A549 treated with AZD9567 at 1 μM for 4 hours (cell line): Measurements from ENCODE around the gene ZFP91. TPM values are rescaled to one million over a fixed set of nuclear protein-coding genes. Genes with fewer than 3 reads are reported as not detected.

Source experiments
- total RNA-seq: library from RNA; stranded (reverse); fragments of 200-300 nt; extraction: Qiagen RNA extraction; gene quantifications from 5 replicates; pipeline ENCODE4 v1.2.3, GENCODE V29; 2022; ENCODE audit not compliant: insufficient read depth

The ZFP91 gene, protein sequence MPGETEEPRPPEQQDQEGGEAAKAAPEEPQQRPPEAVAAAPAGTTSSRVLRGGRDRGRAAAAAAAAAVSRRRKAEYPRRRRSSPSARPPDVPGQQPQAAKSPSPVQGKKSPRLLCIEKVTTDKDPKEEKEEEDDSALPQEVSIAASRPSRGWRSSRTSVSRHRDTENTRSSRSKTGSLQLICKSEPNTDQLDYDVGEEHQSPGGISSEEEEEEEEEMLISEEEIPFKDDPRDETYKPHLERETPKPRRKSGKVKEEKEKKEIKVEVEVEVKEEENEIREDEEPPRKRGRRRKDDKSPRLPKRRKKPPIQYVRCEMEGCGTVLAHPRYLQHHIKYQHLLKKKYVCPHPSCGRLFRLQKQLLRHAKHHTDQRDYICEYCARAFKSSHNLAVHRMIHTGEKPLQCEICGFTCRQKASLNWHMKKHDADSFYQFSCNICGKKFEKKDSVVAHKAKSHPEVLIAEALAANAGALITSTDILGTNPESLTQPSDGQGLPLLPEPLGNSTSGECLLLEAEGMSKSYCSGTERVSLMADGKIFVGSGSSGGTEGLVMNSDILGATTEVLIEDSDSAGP
- 29.7 to 43.8 TPM (median 34.6 TPM) in 5 replicates for total RNA-seq

DNA sequence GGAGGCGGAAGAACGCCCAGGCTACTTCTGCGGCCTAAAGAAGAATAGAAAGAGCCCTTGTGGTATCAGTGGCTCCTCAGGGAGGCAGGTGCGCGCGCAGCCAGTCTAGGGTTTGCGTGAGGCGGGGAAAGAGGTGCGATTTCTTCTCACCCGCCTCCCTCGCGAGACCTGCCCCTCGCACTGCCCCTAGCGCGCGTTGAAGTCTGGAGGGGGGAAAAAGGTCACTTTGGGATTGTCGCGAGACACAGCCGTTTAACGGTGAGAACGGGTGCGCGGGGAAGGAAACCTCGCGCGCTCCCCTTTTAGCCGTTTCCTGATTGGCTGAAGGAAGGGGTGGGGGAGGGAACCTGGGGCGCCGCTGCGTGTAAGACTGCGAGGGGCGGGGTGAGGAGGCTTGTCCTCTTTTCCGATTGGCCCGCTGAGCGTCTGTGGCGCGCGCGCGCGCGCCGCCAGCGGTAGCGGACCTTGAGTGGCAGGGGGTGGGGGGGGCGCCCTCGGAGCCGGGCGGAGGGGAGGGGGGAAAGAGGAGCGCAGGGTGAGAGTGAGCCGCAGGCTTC, at the start of gene ZFP91:
Gene ZFP91, plus strand, starts transcription at position 429 of the 557 bp plus-strand sequence. CDS start 219 bp downstream, outside the sequence.

DNA sequence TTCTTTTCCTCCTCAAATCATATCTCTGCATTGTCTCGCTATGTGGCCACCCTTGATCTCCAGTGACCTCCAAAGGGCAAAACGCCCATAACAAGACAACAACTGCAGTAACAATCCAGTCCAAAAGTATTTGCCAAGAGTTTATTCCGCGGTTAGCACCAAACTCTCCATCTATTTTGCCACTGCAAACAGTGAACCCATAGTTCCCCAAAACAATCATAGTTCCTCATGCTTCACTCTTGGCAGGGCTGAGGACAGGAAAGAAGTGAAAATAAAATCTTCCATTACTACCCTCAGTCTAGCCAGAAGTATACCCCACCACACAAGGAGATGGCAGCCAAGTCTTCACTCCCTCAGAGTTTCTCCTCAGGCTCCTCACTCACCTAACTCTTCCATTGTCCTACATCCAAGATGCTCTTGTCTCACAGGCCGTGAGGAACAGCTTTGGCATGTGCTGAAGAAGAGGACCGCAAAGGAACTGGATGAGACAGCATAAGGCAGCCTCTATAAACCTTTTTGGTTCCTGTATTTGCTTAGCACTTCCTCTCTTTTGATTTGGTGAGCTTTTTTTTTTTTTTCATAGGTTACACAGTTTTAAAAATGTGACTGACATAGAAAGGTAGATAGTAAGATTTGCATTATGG, 3.4 kb upstream of the ZFP91 start, which contains the start of gene LPXN:
Gene LPXN, minus strand, starts transcription at position 480 of the 644 bp plus-strand sequence. Its CDS starts 84 bp downstream, at position 396.

DNA sequence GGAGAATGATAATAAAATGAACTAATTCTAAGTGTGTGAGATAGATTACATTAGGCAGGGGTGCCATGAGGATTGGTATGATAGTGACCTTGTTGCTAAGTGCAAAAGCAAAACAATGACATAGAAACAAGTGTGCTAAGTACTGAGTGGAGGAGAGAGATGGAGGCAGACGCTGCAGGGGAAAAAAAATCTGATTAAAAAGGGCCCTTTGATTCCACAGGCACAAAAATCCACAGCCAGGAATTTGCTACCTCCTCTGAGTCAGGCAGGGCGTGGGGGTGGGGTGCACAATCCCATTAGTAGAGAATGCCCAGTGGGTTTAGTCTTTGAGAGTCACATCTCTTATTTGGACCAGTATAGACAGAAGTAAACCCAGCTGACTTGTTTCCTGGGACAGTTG, 43.5 kb downstream of the ZFP91 start, which contains the start of gene CNTF:
Gene CNTF, plus strand, starts transcription at position 322 of the 400 bp plus-strand sequence. CDS start 88 bp downstream, outside the sequence.

Other genes with a start within 250 kb of the ZFP91 start
- gene OR5B17, start 220.0 kb upstream of the ZFP91 start, total RNA-seq, result not detected in 5 replicates
- gene OR5B3, start 172.2 kb upstream of the ZFP91 start, total RNA-seq, result not detected in 5 replicates
- gene OR5B2, start 150.9 kb upstream of the ZFP91 start, total RNA-seq, result not detected in 5 replicates
- not detected in 5 replicates for gene OR5B12, start 136.8 kb upstream of the ZFP91 start, total RNA-seq
- not detected in 5 replicates for gene OR5B21, start 71.0 kb upstream of the ZFP91 start, total RNA-seq
- 1.1 to 2.8 TPM (median 2.3 TPM) in 5 replicates for gene LPXN, start 3.2 kb upstream of the ZFP91 start, total RNA-seq
- 1.1 to 1.5 TPM (median 1.3 TPM) in 4 of 5 replicates, not detected in the other for gene CNTF, start 43.6 kb downstream of the ZFP91 start, total RNA-seq
- gene GLYAT, start 152.9 kb downstream of the ZFP91 start, total RNA-seq, result not detected in 5 replicates